SK-N-MC (cell line): ENCODE measurements around the gene STK32B.

Experiments
- DNase-seq: peaks from one replicate; pipeline ENCODE4 v3.0.0-alpha.2; 2011; ENCODE audit warnings: low read depth, low spot score
- H3K27ac ChIP-seq: fragments of 200-600 bp; sonication (generic); 2 replicates; pipeline ENCODE4 v1.5.1; 2016; ENCODE audit warnings: mixed run types
- H3K36me3 ChIP-seq: fragments of 200-600 bp; sonication (generic); 2 replicates; pipeline ENCODE4 v1.6.1; 2017; ENCODE audit warnings: antibody characterized with exemption, low read length, mixed read lengths; ENCODE audit not compliant: insufficient read depth
- H3K4me3 ChIP-seq: fragments of 200-600 bp; sonication (generic); 2 replicates; pipeline ENCODE4 v1.5.1; 2016
- H3K9ac ChIP-seq: fragments of 200-600 bp; sonication (generic); 2 replicates; pipeline ENCODE4 v1.8.0; 2017; ENCODE audit warnings: mixed run types, mixed read lengths; ENCODE audit not compliant: insufficient read length
- H3K9me3 ChIP-seq: fragments of 200-600 bp; sonication (generic); 2 replicates; pipeline ENCODE4 v1.6.1; 2017; ENCODE audit warnings: low read depth, mild to moderate bottlenecking, antibody characterized with exemption, low read length, moderate library complexity, mixed read lengths
- EZH2 ChIP-seq: fragments of 200-600 bp; sonication (generic); IDR thresholded peaks from one replicate; pipeline ENCODE4 v1.6.1; 2017; ENCODE audit warnings: antibody characterized with exemption
- FOXP2 ChIP-seq: optimal IDR thresholded peaks from 2 replicates; pipeline ENCODE3; 2011; ENCODE audit warnings: mild to moderate bottlenecking, moderate library complexity; ENCODE audit not compliant: insufficient read depth; ENCODE audit errors: extremely low read length, control extremely low read depth
- POLR2AphosphoS5 ChIP-seq: IDR thresholded peaks from 2 replicates; pipeline ENCODE4 v1.6.1; 2012; ENCODE audit warnings: mild to moderate bottlenecking, low read depth, low read length, borderline replicate concordance

The STK32B gene

GRCh38 chr4:5012244-5012898 lies 38.9 kb upstream of the STK32B start:
- Histone ChIP-seq H3K9ac (no peak overlapping the region), H3K4me3 (no peak overlapping the region), H3K9me3 (peaks cover 3% of the 10 kb centered on the region; the same call in 1 of the 2 replicates), H3K36me3 (no peaks in the 10 kb centered on the region), H3K27ac (no peak overlapping the region)
- DNase-seq: no peak
- TF ChIP-seq FOXP2 (no peak), POLR2AphosphoS5 (no peak), EZH2 (no peak)

DNA sequence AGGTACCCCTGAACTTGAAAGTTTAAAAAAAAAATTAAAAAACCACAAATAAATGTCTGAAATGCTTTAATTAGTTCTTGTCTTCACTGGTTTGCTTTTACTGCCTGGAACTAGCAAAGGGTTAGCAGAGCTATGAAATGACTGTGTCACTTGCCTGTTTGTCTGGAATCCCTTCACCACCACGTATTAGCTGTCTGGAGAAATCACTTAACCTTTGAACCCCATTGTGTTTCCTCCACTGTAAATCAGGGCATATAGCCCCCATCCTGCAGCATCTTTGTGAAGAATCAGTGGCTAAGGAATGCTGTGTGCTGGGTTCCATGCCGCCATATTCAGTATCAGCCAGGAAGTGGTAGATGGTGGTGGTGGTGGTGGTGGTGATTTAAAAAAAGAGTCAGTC lies 38.3 kb upstream of the STK32B start:
- no peak overlapping the region for H3K9ac ChIP-seq
- no peak for TF ChIP-seq FOXP2
- no peak for TF ChIP-seq EZH2
- TF ChIP-seq POLR2AphosphoS5: no peak
- H3K4me3 ChIP-seq: no peak overlapping the region
- peaks cover 3% of the 10 kb centered on the region; the same call in 1 of the 2 replicates for H3K9me3 ChIP-seq
- DNase-seq: no peak
- H3K27ac ChIP-seq: no peak overlapping the region
- H3K36me3 ChIP-seq: no peaks in the 10 kb centered on the region

DNA sequence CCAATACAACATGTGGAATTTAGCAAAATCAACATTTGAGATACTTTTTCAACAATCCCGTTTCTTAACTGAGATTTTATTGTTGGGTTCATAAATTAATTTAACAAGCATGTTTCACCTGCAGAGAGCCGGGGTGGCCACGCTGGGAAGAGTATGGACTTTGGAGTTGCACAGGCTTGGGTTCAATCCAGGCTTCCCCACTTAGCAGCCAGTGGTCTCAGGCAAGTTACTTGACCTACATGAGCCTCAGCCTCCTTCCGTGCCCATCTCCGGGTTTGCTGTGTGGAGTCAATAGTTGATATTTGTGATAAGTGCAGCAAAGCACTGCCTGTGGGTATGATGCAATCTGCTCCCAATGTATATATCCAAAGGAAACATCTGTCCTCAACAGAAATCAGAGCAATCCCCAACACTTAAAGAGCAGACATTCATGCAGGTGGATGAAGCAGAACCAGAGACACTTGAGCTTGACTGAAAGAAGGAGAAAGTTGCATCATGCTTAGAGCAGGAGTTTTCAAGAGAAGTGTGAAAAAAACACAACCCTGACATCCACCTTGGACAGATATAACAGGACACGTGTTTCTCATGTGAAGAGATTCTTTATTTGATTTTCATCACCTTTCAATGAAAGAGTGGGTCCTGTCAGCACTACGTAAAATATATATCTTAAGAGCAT lies 37.1 kb upstream of the STK32B start:
- DNase-seq: no peak
- Histone ChIP-seq H3K4me3 (peak overlapping the region; percentile 13; the same call in 1 of the 2 replicates), H3K9ac (peak overlapping the region; percentile 1), H3K27ac (peak overlapping the region; percentile 63; the same call in 1 of the 2 replicates), H3K36me3 (no peaks in the 10 kb centered on the region), H3K9me3 (peaks cover 3% of the 10 kb centered on the region; the same call in 1 of the 2 replicates)
- TF ChIP-seq FOXP2 (no peak), POLR2AphosphoS5 (no peak)

DNA sequence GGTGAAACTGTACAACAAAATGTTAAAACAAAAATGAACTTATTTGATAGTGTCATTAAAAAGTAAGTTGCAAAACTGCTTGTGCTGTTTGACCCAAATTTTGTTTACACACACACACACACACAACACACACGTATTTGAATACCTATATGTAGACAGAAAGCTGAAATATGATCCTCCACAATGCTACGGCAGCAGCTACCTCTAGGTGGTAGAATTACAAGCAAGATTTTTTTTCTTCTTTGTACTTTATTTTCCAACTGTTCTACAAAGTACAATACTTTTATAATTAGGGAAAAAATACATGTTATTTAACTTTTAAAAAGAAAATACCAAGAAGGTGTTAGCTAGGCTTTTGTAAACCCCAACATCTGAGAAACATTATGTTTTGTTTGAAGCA lies 33.2 kb upstream of the STK32B start:
- Histone ChIP-seq H3K9me3 (no peaks in the 10 kb centered on the region), H3K4me3 (no peak overlapping the region)
- DNase-seq: no peak

DNA sequence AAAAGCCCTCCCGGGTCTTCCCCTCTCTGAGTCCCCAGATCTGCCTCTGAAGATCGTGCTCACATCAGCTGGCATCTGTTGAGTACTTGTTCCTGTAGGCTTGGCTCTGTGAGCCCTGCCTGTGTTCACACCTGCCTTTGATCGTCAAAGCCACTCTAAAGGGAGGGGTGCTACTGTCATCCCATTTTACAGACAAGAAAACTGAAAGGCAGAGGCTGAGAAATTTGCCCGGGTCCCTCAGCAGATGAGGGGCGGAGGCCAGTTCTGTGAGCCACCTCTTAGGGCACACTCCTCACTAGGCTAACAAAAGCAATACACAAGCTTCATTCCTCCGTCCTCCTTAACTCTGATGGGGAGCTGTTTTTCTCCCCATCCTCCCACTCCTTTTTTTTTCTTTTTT lies 32.7 kb upstream of the STK32B start:
- H3K4me3 ChIP-seq: no peak overlapping the region
- TF ChIP-seq FOXP2: no peak
- no peak for TF ChIP-seq POLR2AphosphoS5
- no peak for TF ChIP-seq EZH2
- H3K9me3 ChIP-seq: no peaks in the 10 kb centered on the region
- H3K36me3 ChIP-seq: no peaks in the 10 kb centered on the region
- no peak for DNase-seq
- no peak overlapping the region for H3K27ac ChIP-seq
- H3K9ac ChIP-seq: peak overlapping the region; percentile 23

More for the DNA sequence above, 33.2 kb upstream of the STK32B start:
- TF ChIP-seq EZH2 (no peak), FOXP2 (no peak), POLR2AphosphoS5 (no peak)
- H3K27ac ChIP-seq: no peak overlapping the region
- peak overlapping the region; percentile 23 for H3K9ac ChIP-seq
- H3K36me3 ChIP-seq: no peaks in the 10 kb centered on the region

GRCh38 chr4:5019274-5019673 lies 32.0 kb upstream of the STK32B start, which contains the start of gene CYTL1:
Gene CYTL1, minus strand, starts transcription at chr4:5019458. Its CDS starts 13 bp downstream, at chr4:5019445.
- TF ChIP-seq EZH2: no peak
- Histone ChIP-seq H3K9me3 (no peaks in the 10 kb centered on the region), H3K4me3 (no peak within 1 kb of the TSS), H3K36me3 (no peaks in the 10 kb centered on the region), H3K27ac (no peak within 1 kb of the TSS), H3K9ac (peak within 1 kb of the TSS; percentile 23)
- no peak for DNase-seq

- Histone ChIP-seq H3K36me3 (no peaks in the 10 kb centered on the region), H3K27ac (no peak overlapping the region), H3K4me3 (no peak overlapping the region), H3K9ac (no peak overlapping the region), H3K9me3 (no peaks in the 10 kb centered on the region)
- no peak for DNase-seq
- TF ChIP-seq FOXP2 (no peak), POLR2AphosphoS5 (no peak), EZH2 (no peak)
Observed at GRCh38 chr4:5019796-5020195, 31.5 kb upstream of the STK32B start.

- H3K27ac ChIP-seq: no peak overlapping the region
- no peaks in the 10 kb centered on the region for H3K9me3 ChIP-seq
- TF ChIP-seq POLR2AphosphoS5 (no peak), EZH2 (no peak), FOXP2 (no peak)
- H3K36me3 ChIP-seq: no peaks in the 10 kb centered on the region
- no peak overlapping the region for H3K4me3 ChIP-seq
- DNase-seq: no peak
- H3K9ac ChIP-seq: no peak overlapping the region
Observed at GRCh38 chr4:5020341-5020740, 30.9 kb upstream of the STK32B start.
